NCI-H1417 treated with DMSO at 0.1 percent for 48 hours (cell line): ENCODE measurements around the gene KCNMA1.
"Not testable (repeated sequence)": the region's sequence is repeated elsewhere in the genome, so short reads cannot be mapped to it uniquely, and the experiment has no call there.

ENCODE experiments used
- DNase-seq: peaks from one replicate; lab custom pipeline; 2025; lab: John Stamatoyannopoulos, UW

KCNMA1 gene

GRCh38 chr10:77363210-77363609, 274.4 kb downstream of the KCNMA1 start:
- DNase-seq: no peak

- DNase-seq: no peak
Observed at GRCh38 chr10:77361831-77362230, 275.8 kb downstream of the KCNMA1 start.

- no peak for DNase-seq
Observed at GRCh38 chr10:77361426-77361825, 276.2 kb downstream of the KCNMA1 start.

- DNase-seq: no peak
Observed at GRCh38 chr10:77360835-77361234, 276.8 kb downstream of the KCNMA1 start.

GRCh38 chr10:77359950-77360520, 277.6 kb downstream of the KCNMA1 start:
- DNase-seq: no peak

GRCh38 chr10:77359287-77359691, 278.3 kb downstream of the KCNMA1 start:
- DNase-seq: no peak

GRCh38 chr10:77358656-77359055, 279.0 kb downstream of the KCNMA1 start:
- DNase-seq: no peak

- no peak for DNase-seq
Observed at GRCh38 chr10:77357611-77358310, 279.8 kb downstream of the KCNMA1 start.

- no peak for DNase-seq
Observed at GRCh38 chr10:77357185-77357584, 280.4 kb downstream of the KCNMA1 start.

GRCh38 chr10:77355844-77356243, 281.8 kb downstream of the KCNMA1 start:
- DNase-seq: no peak

GRCh38 chr10:77351386-77351785, 286.2 kb downstream of the KCNMA1 start:
- DNase-seq: no peak

- no peak for DNase-seq
Observed at GRCh38 chr10:77350711-77351119, 286.9 kb downstream of the KCNMA1 start.

GRCh38 chr10:77350134-77350533, 287.5 kb downstream of the KCNMA1 start:
- no peak for DNase-seq

- DNase-seq: no peak
Observed at GRCh38 chr10:77349226-77349625, 288.4 kb downstream of the KCNMA1 start.

GRCh38 chr10:77348751-77349150, 288.9 kb downstream of the KCNMA1 start:
- DNase-seq: no peak

GRCh38 chr10:77348082-77348481, 289.5 kb downstream of the KCNMA1 start:
- no peak for DNase-seq

GRCh38 chr10:77347052-77347451, 290.6 kb downstream of the KCNMA1 start:
- no peak for DNase-seq

- no peak for DNase-seq
Observed at GRCh38 chr10:77341055-77341454, 296.6 kb downstream of the KCNMA1 start.

- not testable (repeated sequence) for DNase-seq
Observed at GRCh38 chr10:77339872-77340271, 297.7 kb downstream of the KCNMA1 start.

- DNase-seq: no peak
Observed at GRCh38 chr10:77339166-77339565, 298.4 kb downstream of the KCNMA1 start.

GRCh38 chr10:77338143-77338542, 299.5 kb downstream of the KCNMA1 start:
- no peak for DNase-seq

- DNase-seq: no peak
Observed at GRCh38 chr10:77334501-77334900, 303.1 kb downstream of the KCNMA1 start.

- peak; percentile 59 for DNase-seq
Observed at GRCh38 chr10:77333610-77334340, 303.8 kb downstream of the KCNMA1 start.
